Gastrocnemius medialis (tissue), 4 donors: ENCODE measurements around the gene OGFR. TPM values are rescaled to one million over a fixed set of nuclear protein-coding genes. Genes with fewer than 3 reads are reported as not detected.

ENCODE experiments used
- ATAC-seq, 2 donors: fragments of 150-250 bp; one replicate each; pipeline ENCODE4 v1.9.1; 2016
- DNase-seq, 2 donors: peaks; one replicate each; pipeline ENCODE4 v3.0.0-alpha.2; 2019
- H3K27ac ChIP-seq, 4 donors: fragments of 200-600 bp; sonication (generic); 1 replicate in 1 of 4; 2 replicates in 3 of 4; pipeline ENCODE4 v1.5.1; 2016 to 2018; ENCODE audit warnings: mild to moderate bottlenecking in 2 of 4, moderate library complexity in 1 of 4
- H3K27me3 ChIP-seq, 3 donors: fragments of 200-600 bp; sonication (generic) in 2 of 3; 1 replicate in 1 of 3; 2 replicates in 2 of 3; pipeline versions ENCODE4 v1.5.1 to v1.6.0; 2016 to 2019; ENCODE audit warnings: mild to moderate bottlenecking in 1 of 3, moderate library complexity in 1 of 3
- H3K36me3 ChIP-seq, 2 donors: fragments of 200-600 bp; sonication (generic) in 1 of 2; one replicate each; pipeline ENCODE4 v1.5.1; 2017 to 2018
- H3K4me1 ChIP-seq, 2 donors: fragments of 200-600 bp; sonication (generic) in 1 of 2; one replicate each; pipeline ENCODE4 v1.5.1; 2016 to 2017; ENCODE audit warnings: mild to moderate bottlenecking in 2 of 2
- H3K4me3 ChIP-seq, 4 donors: fragments of 200-600 bp; sonication (generic) in 3 of 4; 1 replicate in 1 of 4; 2 replicates in 3 of 4; pipeline ENCODE4 v1.5.1; 2016 to 2019; ENCODE audit warnings: mild to moderate bottlenecking in 2 of 4
- H3K9me3 ChIP-seq, 3 donors: fragments of 200-600 bp; sonication (generic) in 2 of 3; 1 replicate in 1 of 3; 2 replicates in 2 of 3; pipeline ENCODE4 v1.5.1; 2016 to 2019
- POLR2A ChIP-seq, 2 donors: fragments of 450-650 bp; IDR thresholded peaks; one replicate each; pipeline ENCODE4 v1.6.1; 2017; ENCODE audit warnings: antibody characterized with exemption in 2 of 2, mild to moderate bottlenecking in 2 of 2, moderate library complexity in 2 of 2
- in situ Hi-C, 4 donors: fragments of 200-750 bp; cut with MboI; loops; one replicate each; pipeline versions ENCODE4 v1.15.0 to v1.8.0; 2017; ENCODE audit warnings: low sequenced_read_pairs in 4 of 4
- intact Hi-C: fragments of 100-400 bp; cut with DNase I; formaldehyde crosslinking; loops from one replicate; pipeline ENCODE4 v1.15.1; 2023; ENCODE audit warnings: low total_unique reads
- total RNA-seq, 4 donors: library from RNA; depleted of rRNA; stranded (reverse); fragments of >200 nt; gene quantifications; one replicate each; pipeline versions ENCODE4 v1.1.0 to v1.2.3, GENCODE V29; 2016
- TF ChIP-seq, protein P1 (sequence below), 5 experiments: fragments of 450-650 bp in 3 of 5; fragments of 200-600 bp in 2 of 5; sonication (generic) in 2 of 5; IDR thresholded peaks in 4 of 5; conservative IDR thresholded peaks in 1 of 5; 1 replicate in 4 of 5; 2 replicates in 1 of 5; pipeline ENCODE4 v1.5.1; 2016 to 2019; ENCODE audit warnings: antibody characterized with exemption in 5 of 5, mild to moderate bottlenecking in 3 of 5, moderate library complexity in 3 of 5

Gene OGFR
- total RNA-seq, 4 donors from 2014 or later, result 21.9 to 52.1 (median 40.5) TPM

- DNase-seq, result no peak
- no peaks in the 10 kb centered on the region for H3K4me1 ChIP-seq
- in situ Hi-C loops (no loop called here), intact Hi-C loops (no loop called here)
- H3K36me3 ChIP-seq, result no peaks in the 10 kb centered on the region
- no peak for ATAC-seq
- no peak overlapping the region for H3K27ac ChIP-seq
- H3K27me3 ChIP-seq, result peaks cover 31 to 46% (median 34%) of the 10 kb centered on the region in 3 donors
- H3K9me3 ChIP-seq, result no peaks in the 10 kb centered on the region
- no peak for TF ChIP-seq POLR2A (IDR thresholded peaks at IDR 0.05)
- no peak overlapping the region for H3K4me3 ChIP-seq
Measured at GRCh38 chr20:62768551-62769287, 35.9 kb upstream of the OGFR start.

DNA sequence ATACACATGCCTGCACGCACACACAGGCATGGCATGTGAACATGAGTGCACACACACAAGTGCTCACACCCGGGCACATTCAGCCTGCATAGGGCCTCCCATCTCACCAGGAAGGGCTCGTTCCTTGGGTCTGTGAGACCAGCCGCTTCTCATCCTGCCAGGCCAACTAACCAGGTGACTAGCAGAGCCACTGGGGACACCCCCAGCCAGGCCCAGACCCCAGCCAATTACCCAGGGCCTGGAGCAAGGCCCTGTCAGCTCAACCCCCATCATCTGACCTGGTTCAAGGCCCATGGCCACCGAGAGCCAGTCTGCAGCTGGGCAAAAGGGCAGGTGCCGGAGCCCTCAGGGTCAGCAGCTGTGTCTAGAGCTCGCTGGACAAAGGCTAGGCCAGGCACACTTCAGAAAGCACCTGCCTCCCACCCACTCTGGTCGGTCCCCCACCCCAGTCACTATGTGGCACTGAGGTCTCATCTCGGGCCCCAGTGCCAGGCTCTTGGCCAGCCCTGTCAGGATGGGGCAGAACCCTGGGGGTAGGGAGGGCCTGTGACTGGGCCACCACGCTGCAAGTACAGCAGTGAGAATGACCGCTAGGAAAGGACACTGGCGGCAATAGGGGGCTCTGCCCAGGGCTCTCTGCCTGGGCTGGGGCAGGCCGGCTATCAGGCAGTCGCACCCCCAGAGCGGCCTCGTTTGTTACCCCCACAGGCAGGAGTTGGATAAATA, 35.1 kb upstream of the OGFR start:
- intact Hi-C loops (no loop called here), in situ Hi-C loops (no loop called here)
- DNase-seq (no peak), ATAC-seq (no peak)
- Histone ChIP-seq H3K27me3 (peaks cover 37 to 46% (median 37%) of the 10 kb centered on the region in 3 donors), H3K4me1 (no peaks in the 10 kb centered on the region), H3K9me3 (no peaks in the 10 kb centered on the region), H3K27ac (no peak overlapping the region), H3K36me3 (no peaks in the 10 kb centered on the region), H3K4me3 (no peak overlapping the region)
- TF ChIP-seq POLR2A (IDR thresholded peaks at IDR 0.05), result no peak
- TF ChIP-seq, protein P1, sequence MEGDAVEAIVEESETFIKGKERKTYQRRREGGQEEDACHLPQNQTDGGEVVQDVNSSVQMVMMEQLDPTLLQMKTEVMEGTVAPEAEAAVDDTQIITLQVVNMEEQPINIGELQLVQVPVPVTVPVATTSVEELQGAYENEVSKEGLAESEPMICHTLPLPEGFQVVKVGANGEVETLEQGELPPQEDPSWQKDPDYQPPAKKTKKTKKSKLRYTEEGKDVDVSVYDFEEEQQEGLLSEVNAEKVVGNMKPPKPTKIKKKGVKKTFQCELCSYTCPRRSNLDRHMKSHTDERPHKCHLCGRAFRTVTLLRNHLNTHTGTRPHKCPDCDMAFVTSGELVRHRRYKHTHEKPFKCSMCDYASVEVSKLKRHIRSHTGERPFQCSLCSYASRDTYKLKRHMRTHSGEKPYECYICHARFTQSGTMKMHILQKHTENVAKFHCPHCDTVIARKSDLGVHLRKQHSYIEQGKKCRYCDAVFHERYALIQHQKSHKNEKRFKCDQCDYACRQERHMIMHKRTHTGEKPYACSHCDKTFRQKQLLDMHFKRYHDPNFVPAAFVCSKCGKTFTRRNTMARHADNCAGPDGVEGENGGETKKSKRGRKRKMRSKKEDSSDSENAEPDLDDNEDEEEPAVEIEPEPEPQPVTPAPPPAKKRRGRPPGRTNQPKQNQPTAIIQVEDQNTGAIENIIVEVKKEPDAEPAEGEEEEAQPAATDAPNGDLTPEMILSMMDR (IDR thresholded peaks at IDR 0.05 in 4 of 5, conservative IDR thresholded peaks at IDR 0.05 in 1 of 5), result no peak

DNA sequence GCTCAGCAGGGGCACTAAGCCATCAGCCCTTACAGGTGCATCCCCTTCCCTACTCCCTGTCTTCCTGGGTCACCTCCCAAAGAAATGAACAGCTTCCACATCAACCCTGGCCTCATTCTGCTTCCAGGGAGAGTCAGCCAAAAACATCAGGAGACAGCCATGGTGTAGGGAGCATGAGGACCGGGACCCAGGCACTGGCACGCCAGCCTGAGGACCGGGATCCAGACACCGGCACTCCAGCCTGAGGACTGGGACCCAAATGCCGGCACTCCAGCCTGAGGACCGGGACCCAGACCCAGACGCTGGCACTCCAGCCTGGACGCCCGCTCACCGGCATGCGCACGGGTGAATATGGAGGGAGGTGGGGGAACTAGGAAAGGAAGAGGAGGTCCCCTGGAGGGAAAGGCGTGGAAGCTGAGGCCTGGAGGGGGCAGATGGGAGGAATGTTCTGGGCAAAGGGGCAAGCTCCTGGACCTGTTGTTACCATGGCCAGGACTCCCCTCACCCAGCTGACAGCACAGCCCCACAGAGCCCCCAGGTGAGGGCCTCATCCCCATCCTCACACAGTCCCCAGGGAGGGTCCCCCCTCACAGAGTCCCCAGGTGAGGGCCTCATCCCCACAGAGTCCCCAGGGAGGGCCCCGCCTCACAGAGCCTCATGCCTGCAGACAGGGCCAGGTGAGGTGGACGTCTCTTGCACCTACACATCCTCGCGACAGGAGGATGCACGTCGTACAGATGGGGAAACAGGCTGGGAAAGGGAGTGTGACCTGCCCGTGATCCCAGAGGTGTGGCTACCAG, 34.3 kb upstream of the OGFR start:
- intact Hi-C loops (no loop called here), in situ Hi-C loops (no loop called here)
- ATAC-seq (no peak), DNase-seq (no peak)
- Histone ChIP-seq H3K4me1 (no peaks in the 10 kb centered on the region), H3K4me3 (no peak overlapping the region), H3K36me3 (no peaks in the 10 kb centered on the region), H3K9me3 (no peaks in the 10 kb centered on the region), H3K27ac (no peak overlapping the region), H3K27me3 (peaks cover 37 to 40% (median 38%) of the 10 kb centered on the region in 3 donors)
- TF ChIP-seq POLR2A (IDR thresholded peaks at IDR 0.05), result no peak
- TF ChIP-seq, protein P1 (IDR thresholded peaks at IDR 0.05 in 4 of 5, conservative IDR thresholded peaks at IDR 0.05 in 1 of 5), result no peak

- in situ Hi-C loops (no loop called here), intact Hi-C loops (no loop called here)
- Histone ChIP-seq H3K4me3 (no peak overlapping the region), H3K27ac (no peak overlapping the region), H3K4me1 (no peaks in the 10 kb centered on the region), H3K27me3 (peaks cover 32 to 35% (median 34%) of the 10 kb centered on the region in 3 donors), H3K36me3 (no peaks in the 10 kb centered on the region), H3K9me3 (no peaks in the 10 kb centered on the region)
- TF ChIP-seq, protein P1 (IDR thresholded peaks at IDR 0.05 in 4 of 5, conservative IDR thresholded peaks at IDR 0.05 in 1 of 5), result no peak
- no peak for TF ChIP-seq POLR2A (IDR thresholded peaks at IDR 0.05)
- DNase-seq (no peak), ATAC-seq (no peak)
Measured at GRCh38 chr20:62770916-62771315, 33.7 kb upstream of the OGFR start.
